Tibial artery (tissue), 4 donors: ENCODE measurements around the gene CATSPER1.
A peak's percentile ranks its signal among the peaks of the same experiment; 100 is the strongest.

Experiments used
- DNase-seq, 2 donors: peaks; one replicate each; pipeline ENCODE4 v3.0.0-alpha.2; 2019
- H3K27ac ChIP-seq, 2 donors: fragments of 200-600 bp; sonication (generic) in 1 of 2; 1 replicate in 1 of 2; 2 replicates in 1 of 2; pipeline ENCODE4 v1.5.1; 2018 to 2019; ENCODE audit warnings: mild to moderate bottlenecking in 1 of 2
- H3K27me3 ChIP-seq, 2 donors: fragments of 200-600 bp; sonication (generic) in 1 of 2; one replicate each; pipeline versions ENCODE4 v1.5.1 to v1.6.0; 2016 to 2019
- H3K36me3 ChIP-seq, 3 donors: fragments of 200-600 bp; sonication (generic) in 2 of 3; one replicate each; pipeline ENCODE4 v1.5.1; 2016 to 2019; ENCODE audit warnings: mild to moderate bottlenecking in 2 of 3
- H3K4me1 ChIP-seq, 4 donors: fragments of 200-600 bp; sonication (generic) in 2 of 4; 1 replicate in 3 of 4; 2 replicates in 1 of 4; pipeline ENCODE4 v1.5.1; 2016 to 2019
- H3K4me3 ChIP-seq, 2 donors: fragments of 200-600 bp; sonication (generic) in 1 of 2; 1 replicate in 1 of 2; 2 replicates in 1 of 2; pipeline ENCODE4 v1.5.1; 2018 to 2019; ENCODE audit warnings: mild to moderate bottlenecking in 2 of 2
- H3K9me3 ChIP-seq, 3 donors: fragments of 200-600 bp; sonication (generic) in 1 of 3; one replicate each; pipeline ENCODE4 v1.5.1; 2016 to 2019
- CTCF ChIP-seq, 2 experiments: fragments of 200-600 bp in 1 of 2; fragments of 450-650 bp in 1 of 2; IDR thresholded peaks; one replicate each; pipeline ENCODE4 v1.5.1; 2017 to 2019; ENCODE audit warnings: antibody characterized with exemption in 2 of 2, mild to moderate bottlenecking in 1 of 2, moderate library complexity in 1 of 2
- intact Hi-C: fragments of 100-400 bp; cut with DNase I; formaldehyde crosslinking; loops from one replicate; pipeline ENCODE4 v1.15.0; 2023; ENCODE audit warnings: low total_unique reads

The CATSPER1 gene

GRCh38 chr11:66026017-66026529, at the start of gene CATSPER1:
TSS of gene CATSPER1 (minus strand) at chr11:66026479. CDS start at chr11:66026379, 100 bp downstream.
- H3K9me3 ChIP-seq: no peaks in the 10 kb centered on the region
- no peaks in the 10 kb centered on the region for H3K27me3 ChIP-seq
- TF ChIP-seq CTCF (IDR thresholded peaks at IDR 0.05): no peak
- H3K27ac ChIP-seq: no peak within 1 kb of the TSS
- H3K36me3 ChIP-seq: no peaks in the 10 kb centered on the region
- H3K4me1 ChIP-seq: peaks cover 0 to 20% (median 19%) of the 10 kb centered on the region in 4 donors
- H3K4me3 ChIP-seq: no peak within 1 kb of the TSS
- intact Hi-C loops: no loop called here
- no peak for DNase-seq

- Histone ChIP-seq H3K27ac (no peak overlapping the region), H3K27me3 (no peaks in the 10 kb centered on the region), H3K36me3 (peaks cover 0 to 5% (median 0%) of the 10 kb centered on the region in 3 donors), H3K9me3 (no peaks in the 10 kb centered on the region), H3K4me1 (peaks cover 0 to 33% (median 27%) of the 10 kb centered on the region in 4 donors), H3K4me3 (no peak overlapping the region)
- DNase-seq: no peak
- intact Hi-C loops: no loop called here
- TF ChIP-seq CTCF (IDR thresholded peaks at IDR 0.05): no peak
Observed at GRCh38 chr11:66075273-66075672, 49.0 kb upstream of the CATSPER1 start.

- no peak for DNase-seq
- Histone ChIP-seq H3K4me1 (peaks cover 5 to 34% (median 30%) of the 10 kb centered on the region in 4 donors), H3K27ac (no peak overlapping the region), H3K4me3 (no peak overlapping the region), H3K27me3 (no peaks in the 10 kb centered on the region), H3K9me3 (no peaks in the 10 kb centered on the region), H3K36me3 (peaks cover 0 to 5% (median 1%) of the 10 kb centered on the region in 3 donors)
- no peak for TF ChIP-seq CTCF (IDR thresholded peaks at IDR 0.05)
- intact Hi-C loops: no loop called here
Observed at GRCh38 chr11:66073669-66074068, 47.4 kb upstream of the CATSPER1 start.

- peaks cover 5 to 16% (median 13%) of the 10 kb centered on the region in 3 donors for H3K36me3 ChIP-seq
- no peaks in the 10 kb centered on the region for H3K9me3 ChIP-seq
- H3K27ac ChIP-seq: no peak overlapping the region
- intact Hi-C loops: no loop called here
- H3K4me1 ChIP-seq: peaks cover 5 to 43% (median 35%) of the 10 kb centered on the region in 4 donors
- no peak for TF ChIP-seq CTCF (IDR thresholded peaks at IDR 0.05)
- H3K27me3 ChIP-seq: no peaks in the 10 kb centered on the region
- no peak overlapping the region for H3K4me3 ChIP-seq
- DNase-seq: no peak
Observed at GRCh38 chr11:66072518-66072917, 46.2 kb upstream of the CATSPER1 start.

GRCh38 chr11:66072081-66072480, 45.8 kb upstream of the CATSPER1 start:
- Histone ChIP-seq H3K4me3 (no peak overlapping the region), H3K9me3 (no peaks in the 10 kb centered on the region)
- intact Hi-C loops: no loop called here

More at GRCh38 chr11:66072081-66072480, 45.8 kb upstream of the CATSPER1 start:
- Histone ChIP-seq H3K36me3 (peaks cover 10 to 20% (median 17%) of the 10 kb centered on the region in 3 donors), H3K27me3 (no peaks in the 10 kb centered on the region), H3K4me1 (peaks cover 5 to 40% (median 35%) of the 10 kb centered on the region in 4 donors), H3K27ac (peak overlapping the region; percentile 94 to 97)
- DNase-seq: no peak
- TF ChIP-seq CTCF (IDR thresholded peaks at IDR 0.05): no peak
